IMR-90 (cell line): ENCODE results near the gene TEKT5.

Experiments
- CEBPB ChIP-seq: IDR thresholded peaks from 2 replicates; pipeline ENCODE4 v1.6.1; 2012; ENCODE audit warnings: low read depth, low read length, improper control_type of control experiment
- CTCF ChIP-seq: conservative IDR thresholded peaks from 2 replicates; pipeline ENCODE4 v1.5.1; 2012; ENCODE audit warnings: mild to moderate bottlenecking, low read depth, low read length, improper control_type of control experiment
- FOS ChIP-seq: fragments of 150-350 bp; IDR thresholded peaks from 2 replicates; pipeline ENCODE4 v1.6.1; 2016; ENCODE audit warnings: low read depth, low read length
- MAFK ChIP-seq: IDR thresholded peaks from 2 replicates; pipeline ENCODE4 v1.6.1; 2012; ENCODE audit warnings: low read depth, low read length, improper control_type of control experiment
- MAZ ChIP-seq: IDR thresholded peaks from 2 replicates; pipeline ENCODE4 v1.6.1; 2012; ENCODE audit warnings: low read depth, mild to moderate bottlenecking, low read length, improper control_type of control experiment, moderate library complexity, borderline replicate concordance
- MXI1 ChIP-seq: IDR thresholded peaks from 2 replicates; pipeline ENCODE4 v1.6.1; 2012; ENCODE audit warnings: low read depth, mild to moderate bottlenecking, low read length, moderate library complexity, borderline replicate concordance
- POLR2A ChIP-seq: IDR thresholded peaks from 2 replicates; pipeline ENCODE4 v1.6.1; 2012; ENCODE audit warnings: mild to moderate bottlenecking, low read depth, low read length
- RCOR1 ChIP-seq: IDR thresholded peaks from 2 replicates; pipeline ENCODE4 v1.6.1; 2012; ENCODE audit warnings: mild to moderate bottlenecking, low read length, improper control_type of control experiment; ENCODE audit not compliant: insufficient replicate concordance
- RFX5 ChIP-seq: IDR thresholded peaks from 2 replicates; pipeline ENCODE4 v1.8.0; 2012; ENCODE audit warnings: low read depth, mild to moderate bottlenecking, low read length, moderate library complexity
- SMC3 ChIP-seq: fragments of 150-350 bp; IDR thresholded peaks from 2 replicates; pipeline ENCODE4 v1.6.1; 2016; ENCODE audit warnings: low read depth, mild to moderate bottlenecking, antibody characterized with exemption, low read length, moderate library complexity
- USF2 ChIP-seq: fragments of 150-350 bp; IDR thresholded peaks from 2 replicates; pipeline ENCODE4 v1.6.1; 2017; ENCODE audit warnings: mild to moderate bottlenecking, antibody characterized with exemption, low read length, low read depth

- TF ChIP-seq CTCF (no peak), MAFK (no peak), RCOR1 (no peak), POLR2A (no peak), SMC3 (no peak), USF2 (no peak), FOS (no peak), CEBPB (no peak), MAZ (no peak), MXI1 (no peak), RFX5 (no peak)
Observed at GRCh38 chr16:10682604-10683003, 12.1 kb downstream of the TEKT5 start.
